K562 treated with DMSO at 1 percent for 4 hours (cell line): ENCODE data around the gene KRTAP25-1. TPM values are rescaled to one million over a fixed set of nuclear protein-coding genes. Genes with fewer than 3 reads are reported as not detected.

Source experiments
- total RNA-seq: library from RNA; unstranded; fragments of 300-600 nt; gene quantifications from 2 replicates; pipeline ENCODE4 v1.2.3, GENCODE V29; 2022; ENCODE audit not compliant: insufficient read depth

The KRTAP25-1 gene
- total RNA-seq, result not detected in 2 replicates

GRCh38 chr21:30289215-30289614, at the start of gene KRTAP25-1:
KRTAP25-1 (minus strand) TSS chr21:30289514; CDS start chr21:30289490, 24 bp downstream.

GRCh38 chr21:30337276-30337744, 48.0 kb upstream of the KRTAP25-1 start, which contains the start of gene KRTAP27-1:
KRTAP27-1 (minus strand) TSS chr21:30337694; CDS start chr21:30337668, 26 bp downstream.

GRCh38 chr21:30320215-30320614, 30.9 kb upstream of the KRTAP25-1 start, which contains the start of gene KRTAP26-1:
KRTAP26-1 (minus strand) TSS chr21:30320315; CDS start chr21:30320035, 280 bp downstream.

GRCh38 chr21:30282850-30283249, 6.5 kb downstream of the KRTAP25-1 start, which contains the start of gene KRTAP24-1:
KRTAP24-1 (minus strand) TSS chr21:30282950; CDS start chr21:30282932, 18 bp downstream.

Other genes starting within 250 kb of the KRTAP25-1 start
- gene CLDN17, start 122.7 kb downstream of the KRTAP25-1 start, total RNA-seq, result not detected in 2 replicates
- gene CLDN8, start 73.4 kb downstream of the KRTAP25-1 start, total RNA-seq, result not detected in 2 replicates
- gene KRTAP24-1, start 6.6 kb downstream of the KRTAP25-1 start, total RNA-seq, result not detected in 2 replicates
- not detected in 2 replicates for gene KRTAP26-1, start 30.8 kb upstream of the KRTAP25-1 start, total RNA-seq
- not detected in 2 replicates for gene KRTAP27-1, start 48.2 kb upstream of the KRTAP25-1 start, total RNA-seq
- gene KRTAP23-1, start 59.1 kb upstream of the KRTAP25-1 start, total RNA-seq, result not detected in 2 replicates
- gene KRTAP13-2, start 82.8 kb upstream of the KRTAP25-1 start, total RNA-seq, result not detected in 2 replicates
- gene KRTAP13-1, start 106.5 kb upstream of the KRTAP25-1 start, total RNA-seq, result not detected in 2 replicates
- not detected in 2 replicates for gene KRTAP13-3, start 136.4 kb upstream of the KRTAP25-1 start, total RNA-seq
- not detected in 2 replicates for gene KRTAP13-4, start 140.7 kb upstream of the KRTAP25-1 start, total RNA-seq
- not detected in 2 replicates for gene KRTAP15-1, start 150.8 kb upstream of the KRTAP25-1 start, total RNA-seq
- not detected in 2 replicates for gene KRTAP19-1, start 190.9 kb upstream of the KRTAP25-1 start, total RNA-seq
- not detected in 2 replicates for gene KRTAP19-2, start 197.9 kb upstream of the KRTAP25-1 start, total RNA-seq
- gene KRTAP19-3, start 202.5 kb upstream of the KRTAP25-1 start, total RNA-seq, result not detected in 2 replicates
- not detected in 2 replicates for gene KRTAP19-4, start 207.7 kb upstream of the KRTAP25-1 start, total RNA-seq
- gene KRTAP19-5, start 212.6 kb upstream of the KRTAP25-1 start, total RNA-seq, result not detected in 2 replicates